GM18498 (cell line): ENCODE data around the gene TECRL.

ENCODE experiments used
- ATAC-seq: cut with Tn5 transposase; IDR thresholded peaks from one replicate; pipeline ENCODE4 v1.9.1; 2021; ENCODE audit warnings: mild to moderate bottlenecking, moderate library complexity; ENCODE audit not compliant: unreplicated experiment

TECRL gene, protein sequence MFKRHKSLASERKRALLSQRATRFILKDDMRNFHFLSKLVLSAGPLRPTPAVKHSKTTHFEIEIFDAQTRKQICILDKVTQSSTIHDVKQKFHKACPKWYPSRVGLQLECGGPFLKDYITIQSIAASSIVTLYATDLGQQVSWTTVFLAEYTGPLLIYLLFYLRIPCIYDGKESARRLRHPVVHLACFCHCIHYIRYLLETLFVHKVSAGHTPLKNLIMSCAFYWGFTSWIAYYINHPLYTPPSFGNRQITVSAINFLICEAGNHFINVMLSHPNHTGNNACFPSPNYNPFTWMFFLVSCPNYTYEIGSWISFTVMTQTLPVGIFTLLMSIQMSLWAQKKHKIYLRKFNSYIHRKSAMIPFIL

GRCh38 chr4:64409300-64409699 is at the start of gene TECRL:
Gene TECRL, minus strand, starts transcription at chr4:64409450. Its CDS starts 99 bp downstream, at chr4:64409351.
- ATAC-seq: no peak

- ATAC-seq: no peak
Measured at GRCh38 chr4:64432674-64433073, 23.4 kb upstream of the TECRL start.

- ATAC-seq: no peak
Measured at GRCh38 chr4:64430933-64431332, 21.7 kb upstream of the TECRL start.

DNA sequence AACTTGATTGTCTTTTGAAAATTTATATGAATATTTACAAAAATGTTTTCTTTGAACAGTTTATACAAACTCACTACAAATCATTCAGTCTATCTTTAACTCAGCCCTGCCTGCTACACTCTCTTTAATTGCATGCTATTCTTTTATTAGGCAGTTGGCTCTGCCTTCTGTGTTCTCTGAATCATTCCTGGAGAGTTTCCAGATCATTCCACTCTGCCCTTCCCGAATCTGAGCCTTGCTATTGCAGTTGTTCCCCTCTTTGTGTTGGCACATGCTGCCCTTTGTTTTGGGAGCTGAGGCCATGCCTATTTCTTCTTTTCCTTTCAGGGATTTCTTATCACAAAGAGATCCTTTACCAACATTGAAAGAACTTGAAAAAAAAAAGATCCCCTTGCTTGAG is 8.7 kb upstream of the TECRL start:
- no peak for ATAC-seq

DNA sequence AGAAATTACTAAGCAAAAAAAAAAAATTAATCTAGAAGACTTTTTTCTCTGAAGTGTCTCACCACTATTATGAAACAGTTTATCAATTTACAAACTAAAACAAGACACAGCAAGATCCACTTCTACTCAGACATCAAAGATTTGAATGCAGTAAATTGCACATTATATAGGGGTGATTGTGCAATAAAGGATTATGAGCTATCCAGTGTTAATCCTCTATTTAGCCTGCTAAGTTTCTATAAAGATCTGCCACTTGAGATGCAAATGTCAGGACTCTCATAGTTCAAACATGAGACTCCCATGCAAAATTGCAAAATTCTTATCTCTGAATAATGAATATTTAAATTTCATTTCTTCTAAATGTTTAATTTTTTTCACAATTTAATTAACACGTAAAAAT is 2.2 kb downstream of the TECRL start:
- ATAC-seq: no peak

DNA sequence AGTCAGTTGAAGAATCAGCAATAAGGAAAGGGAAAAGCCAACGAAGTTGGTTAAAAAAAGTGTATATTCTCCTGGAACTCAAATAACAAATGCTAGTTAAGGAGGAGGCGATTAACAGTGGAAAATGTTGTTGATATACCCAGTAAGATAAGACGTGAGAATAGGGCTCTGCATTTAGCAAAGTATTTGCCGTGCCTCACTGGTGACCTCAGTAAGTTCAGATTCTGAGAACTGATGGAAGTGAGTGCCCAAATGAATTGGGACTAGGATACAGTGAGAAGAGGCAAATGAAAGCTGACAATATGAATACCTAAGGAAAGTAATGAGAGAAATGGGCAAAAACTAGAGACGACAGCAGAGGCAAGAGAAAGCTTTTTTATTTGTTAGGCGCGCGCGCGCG is 3.5 kb downstream of the TECRL start:
- no peak for ATAC-seq

GRCh38 chr4:64402684-64403083 is 6.6 kb downstream of the TECRL start:
- no peak for ATAC-seq

DNA sequence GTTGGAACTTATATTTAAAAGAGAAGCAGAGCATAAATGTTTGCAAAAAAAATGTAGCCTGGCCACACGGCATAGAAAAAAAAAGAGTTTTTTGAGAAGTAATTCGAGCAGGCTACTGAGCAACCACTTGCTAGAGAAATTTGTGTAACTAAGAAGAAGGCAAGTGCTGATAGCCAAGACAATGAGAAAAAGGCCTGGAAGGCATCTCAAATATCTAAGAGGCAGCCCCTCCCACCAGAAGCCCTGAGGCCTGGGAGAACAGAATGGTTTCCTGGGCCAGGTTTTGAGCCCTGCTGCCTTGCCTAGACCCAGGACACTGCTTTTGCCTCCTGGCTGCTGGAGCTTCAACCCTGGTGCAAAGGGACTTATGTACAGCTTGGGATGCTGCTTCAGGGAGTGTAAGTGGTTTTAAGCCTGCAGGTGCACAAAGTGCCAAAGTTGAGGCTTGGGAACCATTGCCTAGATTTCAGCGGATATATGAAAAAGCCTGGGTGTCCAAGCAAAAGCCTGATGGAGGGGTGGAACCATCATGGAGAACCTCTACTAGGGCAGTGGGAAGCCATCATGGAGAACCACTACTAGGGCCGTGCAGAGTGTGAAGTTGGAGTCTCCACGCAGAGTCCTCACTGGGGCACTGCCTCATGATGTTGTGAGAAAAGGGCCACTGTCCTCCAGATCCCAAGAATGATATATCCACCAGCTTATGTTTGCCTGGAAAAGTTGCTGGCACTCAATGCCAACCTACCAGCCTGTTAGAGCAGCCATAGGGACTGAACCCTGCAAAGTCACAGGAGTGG is 9.7 kb downstream of the TECRL start:
- no peak for ATAC-seq

GRCh38 chr4:64394469-64394868 is 14.8 kb downstream of the TECRL start:
- no peak for ATAC-seq

- no peak for ATAC-seq
Measured at GRCh38 chr4:64388252-64388651, 21.0 kb downstream of the TECRL start.

DNA sequence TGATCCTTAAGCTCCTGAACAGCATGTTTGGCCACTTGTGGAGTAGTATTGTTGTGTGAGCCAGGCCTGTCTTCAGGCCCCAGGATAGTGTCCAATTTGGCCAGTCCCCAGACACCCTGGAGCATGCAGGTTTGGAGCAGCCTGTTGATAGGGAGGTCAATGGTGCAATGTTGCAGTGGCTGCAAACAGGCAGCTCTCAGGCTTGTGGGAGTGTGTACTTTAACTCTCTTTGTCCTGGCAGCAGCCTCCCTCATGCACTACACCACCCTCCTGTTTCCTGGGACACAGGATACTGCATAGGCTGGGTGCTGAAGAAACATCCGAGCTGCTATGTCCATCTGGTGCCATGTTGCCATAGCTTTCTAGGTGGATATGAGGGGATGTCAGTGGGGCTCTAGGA is 24.0 kb downstream of the TECRL start:
- ATAC-seq: no peak

DNA sequence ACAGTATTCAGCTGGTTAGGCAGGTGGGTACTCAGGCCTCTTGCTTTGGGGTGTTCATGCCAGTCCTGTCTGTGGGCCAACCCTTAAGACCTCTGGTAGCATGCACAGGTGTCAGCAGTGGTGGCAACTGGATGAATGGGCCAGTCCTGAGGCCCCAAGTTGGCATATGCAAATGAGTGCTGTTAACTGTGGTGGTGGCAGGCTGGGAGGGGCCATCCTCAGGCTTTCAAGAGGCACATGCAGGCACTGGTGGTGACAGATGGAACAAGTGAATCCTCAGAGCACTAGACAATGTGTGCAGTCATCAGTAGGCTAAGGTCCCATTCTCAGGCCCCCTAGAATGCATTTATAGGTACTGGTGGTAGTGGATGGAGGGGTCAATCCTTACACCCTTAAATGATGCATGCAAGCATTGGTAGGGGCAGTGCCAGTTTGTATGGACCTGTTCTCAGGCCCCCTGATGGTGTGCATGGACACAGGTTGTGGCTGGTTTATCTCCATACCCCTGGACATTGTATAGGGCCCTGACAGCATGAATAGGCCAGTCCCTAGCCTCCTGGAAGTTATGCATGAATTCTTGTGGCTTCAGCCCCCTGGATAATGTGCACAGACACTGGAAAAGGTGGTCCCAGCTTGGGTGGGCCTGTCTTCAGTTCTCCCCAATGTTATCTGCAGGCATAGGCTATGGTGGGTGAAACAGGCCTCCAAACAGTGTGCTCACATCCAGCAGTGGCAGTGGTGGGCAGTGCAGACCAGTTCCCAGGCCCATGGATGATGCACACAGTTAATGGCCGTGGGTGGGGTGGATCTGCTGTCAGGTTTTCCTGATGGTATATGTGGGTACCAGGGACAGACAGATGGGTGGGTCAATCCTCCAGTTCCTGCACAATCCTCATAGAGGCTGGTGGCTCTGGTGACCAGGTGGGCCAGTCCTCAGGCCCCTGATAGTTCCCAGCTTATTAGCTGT is 24.7 kb downstream of the TECRL start:
- no peak for ATAC-seq

GRCh38 chr4:64368741-64369140 is 40.5 kb downstream of the TECRL start:
- no peak for ATAC-seq

DNA sequence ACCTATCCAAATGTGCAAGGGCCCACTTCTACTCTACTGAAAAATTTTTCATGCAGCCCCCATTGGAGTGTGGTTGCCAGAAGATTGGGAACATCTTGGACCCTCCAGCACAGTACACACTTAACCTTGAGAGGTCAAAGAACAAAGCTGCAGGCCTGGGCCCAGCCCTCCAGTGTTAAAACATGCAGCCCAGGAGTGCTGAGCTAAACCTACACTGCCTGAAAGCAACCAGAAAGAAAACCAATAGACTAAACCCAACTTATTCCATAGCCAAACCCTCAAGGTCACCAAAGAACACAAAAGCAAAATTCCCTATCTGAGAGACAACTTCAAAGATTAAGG is 47.9 kb downstream of the TECRL start:
- ATAC-seq: no peak

DNA sequence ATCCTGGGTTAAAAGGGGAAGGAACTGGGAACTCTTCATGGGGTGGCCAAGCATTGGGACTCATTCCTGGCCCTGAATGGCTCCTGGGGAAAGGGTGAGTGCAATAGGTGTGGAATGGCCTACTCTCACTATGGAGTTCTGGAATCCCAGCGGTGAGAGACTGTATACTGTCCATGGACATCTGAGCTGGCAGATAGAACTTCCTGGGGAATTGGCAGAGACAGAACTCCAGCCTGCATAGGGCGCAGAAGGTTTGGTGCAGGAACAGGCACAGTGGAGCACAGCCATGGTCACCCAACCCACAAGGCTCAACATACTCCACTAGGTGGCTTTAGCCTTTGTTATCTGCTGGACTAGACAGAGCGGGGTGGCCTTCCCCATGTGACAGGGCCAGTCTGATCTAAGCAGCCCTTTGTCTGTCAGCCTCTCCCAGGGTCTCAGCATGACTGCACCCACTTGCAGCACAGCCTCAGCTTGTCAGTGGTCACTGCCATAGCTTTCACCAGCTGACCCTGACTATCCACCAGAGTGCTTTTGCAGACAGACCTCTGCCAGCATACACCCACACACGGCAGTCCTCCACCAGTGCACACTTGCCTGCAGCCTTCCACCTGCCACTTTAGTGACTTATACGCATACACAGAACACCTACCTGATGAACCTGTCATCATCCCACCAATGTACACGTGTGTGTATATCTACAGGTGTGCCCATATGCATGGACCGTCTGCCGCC is 48.4 kb downstream of the TECRL start:
- no peak for ATAC-seq

DNA sequence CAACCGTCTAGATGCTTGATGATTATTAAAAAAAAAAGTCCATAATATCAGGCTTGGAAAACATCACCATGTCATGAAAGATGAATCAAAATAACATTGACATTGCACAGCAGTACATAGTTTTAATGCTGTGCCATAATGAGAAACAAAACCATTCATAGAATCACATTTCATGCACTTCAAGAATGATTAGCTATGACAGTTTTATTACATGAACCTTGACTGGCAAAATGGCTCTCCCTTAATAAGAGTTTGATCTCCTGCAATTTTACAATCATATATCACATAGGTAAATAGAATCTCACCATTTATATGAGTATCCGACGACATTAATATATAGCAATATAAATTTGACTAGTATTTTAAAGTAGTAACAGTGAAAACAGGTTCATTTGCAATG is 49.8 kb downstream of the TECRL start:
- ATAC-seq: no peak

GRCh38 chr4:64353904-64354303 is 55.3 kb downstream of the TECRL start:
- no peak for ATAC-seq

DNA sequence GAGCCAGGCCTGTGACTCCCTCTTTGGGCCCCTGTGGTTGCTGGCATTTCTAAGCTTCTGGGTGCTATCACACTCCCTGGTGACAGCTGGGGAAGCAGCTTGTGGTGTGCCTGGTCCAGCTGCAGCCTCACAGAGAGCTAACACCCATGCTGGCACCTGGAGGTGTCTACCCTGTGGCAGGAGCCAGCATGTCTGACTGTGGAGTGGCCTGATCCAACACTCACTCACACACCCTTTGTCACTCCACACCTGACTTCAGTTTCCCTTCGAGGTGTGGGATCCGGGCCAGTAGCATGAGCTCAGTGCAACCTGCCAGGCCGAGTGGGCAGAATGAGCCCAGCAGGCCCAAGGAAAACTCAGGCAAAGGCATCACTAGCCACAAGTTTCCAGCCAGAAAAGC is 67.5 kb downstream of the TECRL start:
- no peak for ATAC-seq

GRCh38 chr4:64340218-64341110 is 68.8 kb downstream of the TECRL start:
- ATAC-seq: no peak

GRCh38 chr4:64334964-64335363 is 74.3 kb downstream of the TECRL start:
- no peak for ATAC-seq
